Measurements from ENCODE around the gene DCLK2. TPM values are rescaled to one million over a fixed set of nuclear protein-coding genes. Genes with fewer than 3 reads are reported as not detected.

Gene DCLK2
- total RNA-seq, 1 experiment from 2014 or later: 2.7 TPM

- no peaks in the 10 kb centered on the region for H3K9me2 ChIP-seq (ENCODE audit: insufficient read depth)
- H3K4me2 ChIP-seq (ENCODE audit: low read length): no peak overlapping the region
- ChIA-PET POLR2A (no interaction called here), RAD21 (ENCODE audit: low non-redundant PET in 1 of 2, low total read pairs in 2 of 2, uncharacterized antibody in 2 of 2, unreplicated experiment in 2 of 2) (no interaction called here), CTCF (no interaction called here)
- H3K4me3 ChIP-seq (replicated peaks in 1 of 2; ENCODE audit: low read depth in 1 of 2, low read length in 2 of 2): no peak overlapping the region
- H3K36me3 ChIP-seq (ENCODE audit: control insufficient read depth in 1 of 2, insufficient read depth in 2 of 2, low read length in 2 of 2): no peaks in the 10 kb centered on the region
- ATAC-seq (no peak), DNase-seq (ENCODE audit: low read depth, low spot score) (no peak)
- H3K9ac ChIP-seq (ENCODE audit: low read length): no peak overlapping the region
- no peaks in the 10 kb centered on the region for H4K20me1 ChIP-seq (ENCODE audit: insufficient read depth)
- no peaks in the 10 kb centered on the region for H3K79me2 ChIP-seq (ENCODE audit: insufficient read depth, low read length)
- TF ChIP-seq SRF (IDR thresholded peaks at IDR 0.05; ENCODE audit: low read depth) (no peak), EZH2 (IDR thresholded peaks at IDR 0.05) (no peak), SIN3A (IDR thresholded peaks at IDR 0.05; ENCODE audit: low read depth) (no peak), ELF1 (IDR thresholded peaks at IDR 0.05; ENCODE audit: borderline replicate concordance, low read depth) (no peak), EZH2phosphoT487 (IDR thresholded peaks at IDR 0.05; ENCODE audit: borderline replicate concordance) (no peak)
- no peaks in the 10 kb centered on the region for H3K9me3 ChIP-seq (ENCODE audit: control insufficient read depth in 1 of 2, insufficient read depth in 1 of 2, low read depth in 1 of 2, low read length in 2 of 2)
- no TSS peak for BruUV-seq (replicated peaks)
- no peaks in the 10 kb centered on the region for H3K27me3 ChIP-seq (ENCODE audit: insufficient read depth, low read length)
- H2AFZ ChIP-seq (ENCODE audit: low read depth, low read length, poor library complexity, severe bottlenecking): no peak overlapping the region
- H3K4me1 ChIP-seq (ENCODE audit: control insufficient read depth in 1 of 2, insufficient read depth in 2 of 2, low read length in 2 of 2): no peaks in the 10 kb centered on the region
- intact Hi-C loops (cut with micrococcal nuclease): no loop called here
- H3K27ac ChIP-seq (ENCODE audit: low read depth, low read length): no peak overlapping the region
These were observed 177.5 kb downstream of the DCLK2 start for GRCh38 chr4:150255610-150256224.

- H3K9me3 ChIP-seq (ENCODE audit: control insufficient read depth in 1 of 2, insufficient read depth in 1 of 2, low read depth in 1 of 2, low read length in 2 of 2): no peaks in the 10 kb centered on the region
- ATAC-seq: no peak
- H3K9me2 ChIP-seq (ENCODE audit: insufficient read depth): no peaks in the 10 kb centered on the region
- H3K4me3 ChIP-seq (replicated peaks in 1 of 2; ENCODE audit: low read depth in 1 of 2, low read length in 2 of 2): no peak overlapping the region
- ChIA-PET POLR2A (no interaction called here), CTCF (no interaction called here), RAD21 (ENCODE audit: low non-redundant PET in 1 of 2, low total read pairs in 2 of 2, uncharacterized antibody in 2 of 2, unreplicated experiment in 2 of 2) (no interaction called here)
- DNase-seq (ENCODE audit: low read depth, low spot score): no peak
- H3K4me1 ChIP-seq (ENCODE audit: control insufficient read depth in 1 of 2, insufficient read depth in 2 of 2, low read length in 2 of 2): no peaks in the 10 kb centered on the region
- intact Hi-C loops (cut with micrococcal nuclease): no loop called here
- TF ChIP-seq ELF1 (IDR thresholded peaks at IDR 0.05; ENCODE audit: borderline replicate concordance, low read depth): no peak
- TF ChIP-seq ZBTB33 (IDR thresholded peaks at IDR 0.05; ENCODE audit: extremely low read depth, insufficient replicate concordance, low read length): no peak
- TF ChIP-seq ATF3 (IDR thresholded peaks at IDR 0.05): no peak
- TF ChIP-seq SP1 (IDR thresholded peaks at IDR 0.05; ENCODE audit: low read depth): no peak
- no peak for TF ChIP-seq SRF (IDR thresholded peaks at IDR 0.05; ENCODE audit: low read depth)
- no peak for TF ChIP-seq EZH2phosphoT487 (IDR thresholded peaks at IDR 0.05; ENCODE audit: borderline replicate concordance)
- no peak for TF ChIP-seq EGR1 (IDR thresholded peaks at IDR 0.05; ENCODE audit: low read depth)
- TF ChIP-seq ZNF274 (IDR thresholded peaks at IDR 0.05; ENCODE audit: low read depth, low read length): no peak
- no peak for TF ChIP-seq SIN3A (IDR thresholded peaks at IDR 0.05; ENCODE audit: low read depth)
- TF ChIP-seq YY1 (IDR thresholded peaks at IDR 0.05; ENCODE audit: extremely low read depth, insufficient replicate concordance, low read depth, low read length): no peak
- TF ChIP-seq RAD21 (IDR thresholded peaks at IDR 0.05; ENCODE audit: low read depth): no peak
- TF ChIP-seq FOSL1 (IDR thresholded peaks at IDR 0.05; ENCODE audit: low read depth): no peak
- no peak for TF ChIP-seq POLR2AphosphoS5 (IDR thresholded peaks at IDR 0.05; ENCODE audit: low read depth, low read length)
- no peak for TF ChIP-seq EZH2 (IDR thresholded peaks at IDR 0.05)
- TF ChIP-seq POLR2A (IDR thresholded peaks at IDR 0.05; ENCODE audit: borderline replicate concordance, extremely low read depth, insufficient read depth, insufficient read length): no peak
- H3K36me3 ChIP-seq (ENCODE audit: control insufficient read depth in 1 of 2, insufficient read depth in 2 of 2, low read length in 2 of 2): no peaks in the 10 kb centered on the region
- H3K4me2 ChIP-seq (ENCODE audit: low read length): no peak overlapping the region
- H3K27me3 ChIP-seq (ENCODE audit: insufficient read depth, low read length): no peaks in the 10 kb centered on the region
- no peak overlapping the region for H3K9ac ChIP-seq (ENCODE audit: low read length)
- H3K79me2 ChIP-seq (ENCODE audit: insufficient read depth, low read length): no peaks in the 10 kb centered on the region
- no peak overlapping the region for H3K27ac ChIP-seq (ENCODE audit: low read depth, low read length)
- H4K20me1 ChIP-seq (ENCODE audit: insufficient read depth): no peaks in the 10 kb centered on the region
- H2AFZ ChIP-seq (ENCODE audit: low read depth, low read length, poor library complexity, severe bottlenecking): no peak overlapping the region
- BruUV-seq (replicated peaks): no TSS peak
These were observed 178.0 kb downstream of the DCLK2 start for GRCh38 chr4:150256225-150256620.

Data from HCT116 (cell line).